Breast epithelium (tissue), 3 donors: ENCODE measurements around the gene COL5A1.

ENCODE experiments used
- POLR2A ChIP-seq: fragments of 450-650 bp; IDR thresholded peaks from one replicate; pipeline ENCODE4 v1.6.1; 2016; ENCODE audit warnings: antibody characterized with exemption, mild to moderate bottlenecking, moderate library complexity
- POLR2AphosphoS5 ChIP-seq, 3 donors: sonication (generic); formaldehyde crosslinking; IDR thresholded peaks; one replicate each; pipeline ENCODE4 v1.6.1; 2017; ENCODE audit warnings: antibody characterized with exemption in 3 of 3
- TF ChIP-seq, protein P1 (sequence below), 3 donors: fragments of 450-650 bp; IDR thresholded peaks; one replicate each; pipeline ENCODE4 v1.5.1; 2016 to 2017; ENCODE audit warnings: antibody characterized with exemption in 3 of 3, mild to moderate bottlenecking in 3 of 3, moderate library complexity in 3 of 3

DNA sequence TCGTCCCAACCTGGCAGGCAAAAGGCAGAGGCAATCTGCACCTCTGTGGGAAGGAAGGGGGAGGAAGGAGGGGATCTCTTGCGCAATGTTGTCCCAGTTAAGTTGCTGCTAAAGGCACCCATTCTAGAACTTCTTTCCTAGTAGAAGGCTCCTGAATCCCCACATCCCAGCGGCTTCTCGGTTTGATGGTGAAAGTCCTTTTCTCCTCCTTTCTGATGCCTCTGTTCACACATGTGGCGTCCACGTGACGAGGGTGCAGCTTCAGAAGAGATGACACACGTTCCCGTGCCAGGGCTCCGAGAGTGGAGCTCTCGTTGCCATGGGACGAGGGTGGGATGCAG lies 142.1 kb downstream of the COL5A1 start:
- TF ChIP-seq, protein P1, sequence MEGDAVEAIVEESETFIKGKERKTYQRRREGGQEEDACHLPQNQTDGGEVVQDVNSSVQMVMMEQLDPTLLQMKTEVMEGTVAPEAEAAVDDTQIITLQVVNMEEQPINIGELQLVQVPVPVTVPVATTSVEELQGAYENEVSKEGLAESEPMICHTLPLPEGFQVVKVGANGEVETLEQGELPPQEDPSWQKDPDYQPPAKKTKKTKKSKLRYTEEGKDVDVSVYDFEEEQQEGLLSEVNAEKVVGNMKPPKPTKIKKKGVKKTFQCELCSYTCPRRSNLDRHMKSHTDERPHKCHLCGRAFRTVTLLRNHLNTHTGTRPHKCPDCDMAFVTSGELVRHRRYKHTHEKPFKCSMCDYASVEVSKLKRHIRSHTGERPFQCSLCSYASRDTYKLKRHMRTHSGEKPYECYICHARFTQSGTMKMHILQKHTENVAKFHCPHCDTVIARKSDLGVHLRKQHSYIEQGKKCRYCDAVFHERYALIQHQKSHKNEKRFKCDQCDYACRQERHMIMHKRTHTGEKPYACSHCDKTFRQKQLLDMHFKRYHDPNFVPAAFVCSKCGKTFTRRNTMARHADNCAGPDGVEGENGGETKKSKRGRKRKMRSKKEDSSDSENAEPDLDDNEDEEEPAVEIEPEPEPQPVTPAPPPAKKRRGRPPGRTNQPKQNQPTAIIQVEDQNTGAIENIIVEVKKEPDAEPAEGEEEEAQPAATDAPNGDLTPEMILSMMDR (IDR thresholded peaks at IDR 0.05) = no peak
- no peak for TF ChIP-seq POLR2A
- peak in 1 of 3 donors; percentile 34 for TF ChIP-seq POLR2AphosphoS5 (IDR thresholded peaks at IDR 0.05)
